GM18873 (cell line): Measurements from ENCODE around the gene PTPN7.
"Not testable (repeated sequence)": the region's sequence is repeated elsewhere in the genome, so short reads cannot be mapped to it uniquely, and the experiment has no call there.

Experiments
- ATAC-seq: cut with Tn5 transposase; IDR thresholded peaks from one replicate; pipeline ENCODE4 v1.9.1; 2021; ENCODE audit warnings: mild to moderate bottlenecking, moderate library complexity, moderate number of reproducible peaks; ENCODE audit not compliant: unreplicated experiment, low FRiP score

PTPN7 gene

DNA sequence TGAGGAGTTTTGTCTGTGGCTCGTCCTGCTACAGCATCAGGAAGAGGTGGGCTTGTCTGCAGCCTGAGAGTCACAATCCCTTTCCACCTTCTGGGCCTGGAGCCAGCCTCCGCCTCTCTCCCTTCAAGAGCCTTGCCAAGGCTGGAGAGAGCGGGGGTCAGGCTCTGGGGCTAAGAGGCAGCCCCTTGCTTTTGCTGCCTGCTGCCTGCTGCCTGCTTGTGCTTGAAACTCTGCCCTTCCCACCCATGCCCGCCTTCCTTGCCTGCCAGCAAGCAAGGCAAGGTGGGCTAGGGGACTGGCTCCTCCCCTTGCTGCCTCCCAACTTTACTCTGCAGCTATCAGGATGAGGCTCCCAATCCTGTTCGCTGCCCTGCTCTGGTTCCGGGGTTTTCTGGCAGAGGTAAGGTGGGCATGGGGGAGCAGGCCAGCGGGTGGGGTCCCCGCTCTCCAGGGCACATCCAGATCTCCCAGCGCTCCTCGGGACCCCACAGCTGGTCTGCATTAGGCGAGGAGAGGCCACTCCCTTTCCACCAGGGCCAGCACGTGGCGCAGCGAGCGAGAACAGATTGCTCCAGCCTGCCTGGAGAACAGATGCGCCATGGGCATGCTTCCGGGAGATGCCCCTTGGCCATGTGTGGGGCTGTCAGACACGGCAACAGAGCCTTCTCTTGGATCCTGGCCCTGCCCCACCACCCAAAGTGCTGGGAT lies 7.5 kb upstream of the PTPN7 start:
- ATAC-seq = no peak

- ATAC-seq = not testable (repeated sequence)
Observed at GRCh38 chr1:202167054-202167453, 6.7 kb upstream of the PTPN7 start.

DNA sequence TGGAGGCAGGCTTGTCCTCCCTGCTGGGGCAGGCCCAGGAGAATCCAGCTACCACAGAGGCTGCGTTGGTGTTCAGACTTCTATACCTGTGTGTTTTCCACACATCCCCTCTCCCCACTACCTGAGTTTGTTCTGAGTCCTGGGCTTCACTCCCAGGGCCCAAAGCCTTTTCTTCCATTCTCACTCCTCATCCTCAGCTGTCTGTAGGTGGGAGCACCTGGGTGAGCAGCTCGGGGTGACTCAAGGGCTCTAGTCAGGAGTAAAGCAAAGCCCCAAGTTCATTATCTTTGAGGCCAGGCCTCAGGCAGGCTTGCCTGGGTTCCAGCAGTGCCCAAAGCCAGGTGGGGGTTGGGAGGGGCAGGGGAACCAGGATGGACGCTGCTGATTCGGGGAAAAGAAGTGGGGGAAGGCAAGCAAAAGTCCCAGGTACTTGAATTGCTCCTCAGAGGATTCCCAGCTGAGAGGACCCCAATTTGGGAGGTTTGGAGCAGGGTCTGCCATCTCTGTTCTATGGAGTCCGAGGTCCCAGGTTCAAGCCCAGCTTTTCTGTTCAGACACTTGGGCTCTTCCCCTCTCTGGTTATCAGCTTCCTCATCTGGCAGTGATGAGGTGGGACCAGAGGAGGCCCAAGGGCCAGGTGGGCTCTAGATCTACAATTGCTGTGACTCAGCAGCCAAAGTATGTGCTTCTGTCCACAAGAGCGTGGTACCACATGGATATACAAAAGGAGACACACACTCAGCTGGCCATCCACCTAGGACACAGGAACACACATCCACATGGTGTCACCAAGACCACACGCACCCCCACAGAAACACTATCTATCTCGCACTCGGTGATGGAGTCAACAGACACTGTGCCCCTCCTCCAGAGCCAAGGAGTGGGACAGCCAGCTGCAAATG lies 5.8 kb upstream of the PTPN7 start:
- ATAC-seq = no peak

- no peak for ATAC-seq
Observed at GRCh38 chr1:202165267-202165941, 5.0 kb upstream of the PTPN7 start.

- ATAC-seq = peak; percentile 56
Observed at GRCh38 chr1:202164271-202165037, 4.1 kb upstream of the PTPN7 start.

DNA sequence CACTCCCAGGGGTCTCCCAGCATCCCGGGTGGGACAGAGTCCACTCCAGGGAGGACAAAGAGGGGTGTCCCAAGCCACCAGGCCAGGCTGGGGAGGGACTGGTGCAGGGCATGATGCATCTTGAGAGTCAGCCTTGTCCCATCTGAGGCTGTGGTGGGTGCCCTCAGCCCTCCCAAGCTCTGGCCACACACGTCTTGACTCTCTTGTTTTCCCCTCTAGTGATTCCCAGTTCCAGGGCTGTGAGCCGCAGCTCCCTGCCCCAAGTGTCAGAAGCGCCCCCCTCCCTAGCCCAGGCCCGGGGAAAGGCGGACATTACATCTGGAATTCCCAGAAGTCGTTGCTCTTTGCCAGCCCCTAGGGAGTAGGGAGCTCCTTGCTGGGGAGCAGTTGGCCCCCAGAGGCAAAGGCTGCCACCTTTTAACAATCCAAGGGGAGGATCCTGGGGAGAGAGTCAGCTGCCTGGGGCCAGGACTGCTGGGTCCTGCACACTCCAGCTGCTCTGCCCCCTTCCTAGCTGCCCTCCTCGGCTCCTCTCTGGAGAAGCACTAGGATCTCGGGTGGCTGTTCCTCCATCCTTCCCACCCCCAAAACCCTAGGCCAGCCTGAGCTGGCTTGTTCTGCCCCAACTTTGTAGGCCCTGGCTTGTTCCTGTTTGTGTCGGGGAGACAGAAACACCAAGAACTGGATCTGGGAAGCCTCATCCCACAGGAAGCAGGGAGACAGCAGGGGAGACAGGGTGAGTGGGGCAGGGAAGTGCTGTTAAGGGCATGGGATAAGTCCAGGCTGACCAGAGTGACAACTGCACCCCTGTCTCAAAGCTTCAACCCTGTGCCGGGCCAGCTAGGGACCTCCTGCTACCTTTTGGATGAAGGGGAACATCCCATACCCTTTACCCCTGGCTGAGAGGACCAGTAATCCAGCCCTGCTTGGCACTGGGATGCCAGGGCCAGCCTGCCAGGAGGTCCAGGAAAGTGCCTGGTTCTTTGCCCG lies 3.2 kb upstream of the PTPN7 start:
- no peak for ATAC-seq

DNA sequence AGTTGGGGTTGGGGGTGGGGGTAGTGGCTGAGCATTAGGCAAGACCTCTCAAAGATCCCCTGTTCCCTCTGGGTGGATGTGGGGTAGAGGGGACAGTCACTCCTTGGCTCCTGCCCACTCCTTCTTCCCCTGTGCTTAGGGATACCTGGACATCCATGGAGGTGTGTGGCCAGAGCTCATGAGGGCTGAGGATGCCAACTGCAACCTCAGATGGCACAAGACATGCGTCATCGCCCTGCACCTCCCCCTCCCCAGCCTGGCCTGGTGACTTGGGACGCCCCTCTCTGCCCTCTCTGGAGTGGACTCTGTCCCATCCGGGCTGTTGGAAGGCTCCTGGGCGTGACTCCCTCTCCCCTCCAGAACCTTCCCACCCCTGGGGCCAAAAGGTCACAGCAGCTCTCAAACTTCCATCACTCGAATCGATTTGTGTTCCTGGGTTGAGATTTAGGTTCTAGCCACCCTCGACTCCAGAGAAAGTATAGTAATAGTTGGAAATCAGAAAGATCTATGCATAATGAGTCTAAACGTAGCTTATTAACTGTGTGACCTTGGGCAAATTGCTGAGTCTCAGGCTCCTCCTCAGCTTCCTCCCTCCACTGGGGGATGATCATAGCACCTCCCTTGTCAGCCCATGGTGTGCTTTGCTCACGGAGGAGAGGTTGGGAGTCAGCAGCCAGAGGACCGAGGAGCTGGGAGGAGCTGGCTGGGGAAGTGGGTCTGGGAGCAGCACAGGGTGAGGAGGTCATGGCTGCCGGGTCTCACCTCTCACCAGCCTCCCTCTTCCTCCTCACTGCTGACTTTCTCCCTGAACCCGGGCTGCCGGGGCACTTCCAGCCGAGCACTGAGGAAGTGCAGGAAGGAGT lies 2.2 kb upstream of the PTPN7 start:
- ATAC-seq = no peak

GRCh38 chr1:202162047-202162417 lies 1.6 kb upstream of the PTPN7 start:
- no peak for ATAC-seq

- no peak for ATAC-seq
Observed at GRCh38 chr1:202161151-202162046, 997 bp upstream of the PTPN7 start.

DNA sequence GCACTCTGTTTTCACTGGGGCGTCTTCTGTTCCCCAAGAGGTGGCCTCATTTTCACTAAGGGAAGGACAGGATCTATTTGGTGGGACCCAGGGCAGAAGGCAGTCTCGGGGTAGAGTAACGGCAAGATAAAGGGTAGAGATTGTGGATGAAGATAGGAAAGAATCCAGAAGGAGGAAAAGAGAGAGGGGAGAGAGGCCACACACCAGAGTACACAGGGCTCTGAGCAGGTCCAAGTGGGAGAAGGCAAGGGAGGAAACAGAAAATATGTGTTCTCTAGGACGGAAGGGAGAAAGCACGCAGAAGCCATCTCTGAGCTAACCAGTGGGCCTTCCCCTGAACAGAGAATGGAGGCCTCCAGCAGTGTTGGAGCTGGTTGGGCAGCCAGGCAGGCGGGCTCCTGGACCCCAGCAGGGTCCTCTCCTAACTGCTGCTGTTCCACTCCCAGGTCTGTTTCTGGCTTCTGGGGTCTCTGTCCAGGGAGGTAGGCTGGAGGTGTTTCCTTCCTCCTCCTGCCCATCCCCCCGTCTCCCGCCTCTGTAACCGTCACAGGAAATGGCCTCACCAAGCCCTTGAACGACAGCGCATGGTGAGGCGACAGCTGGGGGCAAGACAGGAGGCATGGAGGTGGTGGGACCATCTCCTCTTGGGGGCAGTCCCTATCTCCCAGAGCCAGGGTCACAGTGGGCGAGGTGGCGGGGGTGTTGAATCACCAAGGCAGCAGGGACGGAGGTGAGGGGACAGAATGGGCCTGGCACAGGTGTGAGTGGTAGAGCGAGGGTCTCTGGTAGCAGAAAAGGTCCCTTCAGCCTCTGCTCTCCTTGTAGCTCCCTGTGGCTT lies 649 bp downstream of the PTPN7 start:
- ATAC-seq = no peak

- ATAC-seq = no peak
Observed at GRCh38 chr1:202158810-202159533, 1.4 kb downstream of the PTPN7 start.

DNA sequence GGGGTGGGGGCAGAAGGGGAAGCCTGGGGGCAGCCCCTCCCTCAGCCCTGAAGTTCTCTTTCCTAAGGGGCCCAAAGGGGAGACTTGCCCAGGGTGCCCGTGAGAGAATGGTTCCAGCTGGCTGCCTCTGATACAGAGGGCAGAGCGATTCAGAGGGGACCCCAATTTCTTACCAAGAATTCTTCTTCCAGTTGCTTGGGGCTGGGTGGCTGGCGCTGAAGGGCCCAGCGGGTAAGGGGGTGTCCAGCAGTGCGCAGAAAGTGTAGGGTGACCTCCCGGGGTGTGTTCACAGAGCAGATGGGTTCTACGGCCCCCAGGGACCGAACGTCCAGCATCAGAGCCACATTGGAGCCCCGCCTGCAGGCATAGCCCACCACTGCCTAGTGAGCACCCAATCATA lies 2.5 kb downstream of the PTPN7 start:
- ATAC-seq = no peak

GRCh38 chr1:202156590-202156989 lies 3.8 kb downstream of the PTPN7 start:
- ATAC-seq = no peak

GRCh38 chr1:202155478-202156021 lies 4.9 kb downstream of the PTPN7 start:
- ATAC-seq = no peak

DNA sequence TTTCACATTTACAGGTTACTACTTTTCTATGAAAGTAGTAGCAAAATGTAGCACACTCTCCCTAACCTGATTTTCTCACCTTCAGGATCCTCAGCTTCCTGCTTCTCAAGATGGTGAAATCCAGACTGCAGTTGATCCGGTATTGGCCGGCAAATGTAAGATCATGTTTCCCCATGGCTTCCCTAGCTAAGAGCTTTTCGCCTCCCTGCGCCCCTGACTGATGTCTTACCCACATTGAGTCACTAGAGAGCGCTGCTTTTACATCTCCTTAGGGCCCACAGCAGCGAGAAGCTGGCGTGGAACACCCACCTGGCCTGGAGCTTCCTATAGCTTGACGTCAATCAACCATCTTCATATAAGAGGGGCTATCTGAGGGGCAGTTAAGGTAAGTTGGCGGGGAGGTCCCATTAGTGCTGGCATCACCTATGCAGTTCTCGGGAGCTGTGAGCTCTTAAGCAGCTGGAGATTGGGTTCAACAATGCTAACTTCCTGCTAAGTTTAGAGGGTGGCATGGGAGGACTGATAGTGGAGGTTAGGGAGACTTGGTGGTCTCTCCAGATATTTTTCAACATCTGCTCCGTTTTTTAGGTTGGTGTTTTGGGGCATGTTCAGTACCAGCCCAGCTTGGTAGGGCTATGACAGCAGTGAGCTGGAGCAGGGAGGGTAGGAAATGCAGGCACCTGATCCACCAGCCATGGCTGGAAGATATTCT lies 5.5 kb downstream of the PTPN7 start:
- ATAC-seq = no peak
